Activated T-helper 9 cell treated with anti-CD3 and anti-CD28 coated beads, Interleukin-2, amount 50 U/mL, for 16 hours (primary cell): ENCODE measurements around the gene MRPS18A.
A peak's percentile ranks its signal among the peaks of the same experiment; 100 is the strongest.
"Not testable (repeated sequence)": the region's sequence is repeated elsewhere in the genome, so short reads cannot be mapped to it uniquely, and the experiment has no call there.

ENCODE experiments used
- DNase-seq: peaks from one replicate; pipeline ENCODE4 v3.0.0-alpha.2; 2020; ENCODE audit warnings: low read depth

MRPS18A gene

DNA sequence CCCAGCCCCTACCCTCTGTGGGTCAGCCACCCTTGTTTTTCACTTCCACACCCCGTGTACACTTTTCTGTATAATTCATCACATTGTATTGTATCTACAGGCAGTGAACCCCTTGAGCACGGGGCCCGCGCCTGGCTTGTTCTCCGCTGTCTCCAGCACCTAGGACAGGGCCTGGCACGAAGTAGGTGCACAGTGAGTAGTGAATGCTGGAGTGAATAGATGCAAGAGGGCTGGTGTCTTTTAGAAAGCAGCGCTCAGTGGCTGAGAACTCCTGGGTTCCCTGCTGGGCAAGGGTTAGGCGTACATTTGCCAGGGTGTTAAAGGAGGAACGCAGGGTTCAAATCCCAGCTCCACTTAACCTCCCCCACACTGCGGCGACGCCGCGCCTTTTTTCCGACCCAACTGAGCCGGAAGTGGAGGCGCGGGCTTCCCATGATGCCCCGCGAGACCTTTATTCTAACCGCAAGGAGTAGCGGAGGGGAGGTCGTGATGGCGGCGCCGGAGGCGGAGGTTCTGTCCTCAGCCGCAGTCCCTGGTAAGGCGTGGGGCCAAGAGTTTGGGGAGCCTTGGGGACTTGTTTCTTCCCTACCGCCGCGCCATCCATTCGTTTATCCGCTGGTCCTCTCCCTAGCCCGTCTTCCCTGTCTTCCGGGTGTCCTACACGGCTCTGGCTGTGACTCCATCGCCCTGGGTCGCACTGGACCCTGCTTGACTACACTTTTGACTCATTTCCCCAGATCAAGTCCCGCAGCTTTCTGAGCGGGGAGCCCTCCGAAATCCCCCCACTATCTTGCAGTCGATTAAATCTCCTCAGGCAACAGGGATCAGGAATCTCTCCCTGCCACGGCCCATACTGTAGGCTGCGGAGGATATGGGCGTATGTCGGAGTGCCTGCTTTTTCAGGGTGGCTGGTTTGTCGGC, 51.9 kb downstream of the MRPS18A start, which contains the start of gene MAD2L1BP:
TSS of gene MAD2L1BP (plus strand) at position 454 of the 921 bp plus-strand sequence. CDS start at position 490, 36 bp downstream.
- peak; percentile 81 for DNase-seq

DNA sequence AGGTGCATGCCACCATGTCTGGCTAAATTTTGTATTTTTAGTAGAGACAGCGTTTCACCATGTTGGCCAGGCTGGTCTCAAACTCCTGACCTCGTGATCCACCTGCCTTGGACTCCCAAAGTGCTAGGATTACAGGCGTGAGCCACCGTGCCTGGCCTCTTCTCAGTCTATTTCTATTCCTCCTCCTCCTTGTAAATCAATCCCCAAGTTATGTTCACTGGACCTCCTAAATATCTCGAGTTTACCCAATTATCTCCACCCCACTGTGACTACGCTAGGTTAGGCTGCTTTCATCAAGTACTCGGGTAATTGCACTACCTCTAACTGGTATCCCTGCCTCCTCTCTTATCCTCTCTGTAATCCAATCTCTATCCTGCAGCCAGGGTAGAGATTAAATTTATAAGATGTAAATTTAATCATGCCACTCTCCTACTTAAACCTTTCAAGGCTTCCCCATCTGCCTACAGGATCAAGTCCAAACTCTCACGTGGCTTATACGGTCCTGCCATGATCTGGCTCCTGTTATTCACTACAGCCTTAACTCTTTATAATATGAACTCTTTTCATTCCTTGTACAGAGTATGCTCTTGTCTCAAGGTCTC, 52.8 kb downstream of the MRPS18A start:
- DNase-seq, result no peak

DNA sequence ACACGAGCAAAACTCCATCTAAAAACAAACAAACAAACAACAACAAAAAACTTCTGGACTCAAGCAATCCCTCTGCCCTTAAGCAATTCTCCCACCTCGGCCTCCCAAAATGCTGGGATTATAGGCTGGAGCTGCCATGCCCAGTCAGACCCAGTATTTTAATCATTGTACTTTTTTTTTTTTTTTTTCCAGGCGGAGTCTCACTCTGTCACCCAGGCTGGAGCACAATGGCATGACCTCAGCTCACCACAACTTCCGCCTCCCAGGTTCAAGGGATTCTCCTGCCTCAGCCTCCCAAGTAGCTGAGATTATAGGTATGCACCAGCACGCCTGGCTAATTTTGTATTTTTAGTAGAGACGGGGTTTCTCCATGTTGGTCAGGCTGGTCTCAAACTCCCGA, 54.6 kb downstream of the MRPS18A start:
- not testable (repeated sequence) for DNase-seq

DNA sequence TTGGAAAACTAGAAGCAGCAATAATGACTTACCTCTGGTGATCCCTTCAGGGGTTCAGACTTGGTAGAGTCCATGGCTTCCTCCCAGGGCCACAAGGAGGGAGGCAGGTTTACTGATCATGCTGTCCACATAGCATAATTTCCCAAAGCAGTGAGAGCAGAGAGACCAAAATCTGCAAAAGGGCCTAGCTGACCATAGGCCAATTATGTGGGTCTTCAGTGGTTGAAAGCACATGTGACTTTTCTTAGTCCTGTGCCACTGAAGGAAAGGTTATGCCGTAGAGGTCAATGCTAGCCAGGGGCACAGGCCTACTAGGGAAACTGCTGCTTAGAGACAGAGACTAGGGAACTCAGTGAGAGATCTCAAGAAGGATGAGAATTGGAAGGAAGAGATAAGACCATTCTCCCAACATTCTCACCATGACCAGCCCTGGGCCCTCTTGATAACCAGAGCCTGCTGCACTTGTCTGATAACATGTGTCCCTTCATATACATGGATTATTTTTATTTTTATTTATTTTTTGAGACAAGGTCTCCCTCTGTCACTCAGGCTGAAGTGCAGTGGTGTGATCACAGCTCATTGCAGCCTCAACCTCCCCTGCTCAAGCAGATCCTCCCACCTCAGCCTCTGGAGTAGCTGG, 56.5 kb downstream of the MRPS18A start:
- DNase-seq, result no peak

DNA sequence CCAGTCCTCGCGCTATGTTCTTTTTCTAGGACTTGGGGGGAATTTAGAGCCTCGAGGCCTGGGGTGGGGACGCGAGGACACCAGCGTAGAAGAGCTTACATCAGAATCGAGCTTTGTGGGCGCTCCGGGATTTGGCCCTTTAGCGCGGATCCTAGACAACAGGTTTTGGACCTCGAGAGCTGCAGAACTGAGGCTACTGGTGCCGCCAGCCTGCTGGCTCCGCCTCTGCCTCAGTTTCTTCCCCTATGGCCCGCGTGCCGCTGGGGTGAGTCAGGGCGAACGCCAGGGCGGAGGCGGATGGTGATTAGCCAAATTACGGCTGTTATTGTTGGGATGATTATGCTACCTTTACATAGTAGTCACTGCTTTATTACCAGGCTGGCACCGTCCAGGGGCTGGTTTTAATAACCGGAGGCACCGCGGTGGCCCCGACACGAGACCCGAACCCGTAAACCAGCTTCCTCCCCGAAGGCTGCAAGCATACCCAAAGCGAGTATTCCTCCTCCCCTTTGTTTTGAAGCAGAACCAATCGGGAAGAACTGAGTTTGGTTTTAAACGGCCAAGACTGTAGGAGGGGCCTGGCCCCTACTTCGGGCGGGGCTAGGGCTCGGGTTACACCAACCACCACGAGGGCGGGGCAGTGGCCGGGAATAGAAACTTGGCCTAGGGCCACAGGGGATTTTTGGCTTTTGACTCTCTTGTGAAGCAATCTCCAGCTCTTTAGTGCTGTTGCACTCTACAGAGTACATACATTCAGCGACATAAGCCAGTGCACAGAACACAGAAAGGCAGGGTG, 57.9 kb downstream of the MRPS18A start:
- DNase-seq, result peak; percentile 81

DNA sequence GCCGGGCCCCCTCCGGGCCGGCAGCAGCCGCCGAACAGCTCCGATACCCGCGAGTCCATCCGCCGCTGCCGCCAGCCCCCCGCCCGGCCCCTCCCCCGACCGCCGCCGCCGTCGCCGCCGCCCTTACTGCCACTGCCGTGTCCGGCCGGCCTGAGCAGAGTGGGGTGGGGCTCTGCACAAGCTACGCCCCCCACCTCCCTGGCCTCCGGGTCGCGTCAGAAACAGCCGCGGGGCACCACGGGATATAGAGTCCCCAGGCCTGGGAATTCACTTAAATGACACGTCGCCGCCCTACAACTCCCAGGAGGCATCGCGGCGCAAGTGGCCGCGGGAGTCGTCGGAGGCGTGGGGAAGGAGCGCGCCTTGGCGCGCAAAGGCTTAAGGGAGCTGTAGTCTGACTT, 58.5 kb downstream of the MRPS18A start, which contains the start of gene GTPBP2:
TSS of gene GTPBP2 (minus strand) at position 161 of the 401 bp plus-strand sequence. CDS start at position 59, 102 bp downstream.
- DNase-seq, result peak; percentile 95

DNA sequence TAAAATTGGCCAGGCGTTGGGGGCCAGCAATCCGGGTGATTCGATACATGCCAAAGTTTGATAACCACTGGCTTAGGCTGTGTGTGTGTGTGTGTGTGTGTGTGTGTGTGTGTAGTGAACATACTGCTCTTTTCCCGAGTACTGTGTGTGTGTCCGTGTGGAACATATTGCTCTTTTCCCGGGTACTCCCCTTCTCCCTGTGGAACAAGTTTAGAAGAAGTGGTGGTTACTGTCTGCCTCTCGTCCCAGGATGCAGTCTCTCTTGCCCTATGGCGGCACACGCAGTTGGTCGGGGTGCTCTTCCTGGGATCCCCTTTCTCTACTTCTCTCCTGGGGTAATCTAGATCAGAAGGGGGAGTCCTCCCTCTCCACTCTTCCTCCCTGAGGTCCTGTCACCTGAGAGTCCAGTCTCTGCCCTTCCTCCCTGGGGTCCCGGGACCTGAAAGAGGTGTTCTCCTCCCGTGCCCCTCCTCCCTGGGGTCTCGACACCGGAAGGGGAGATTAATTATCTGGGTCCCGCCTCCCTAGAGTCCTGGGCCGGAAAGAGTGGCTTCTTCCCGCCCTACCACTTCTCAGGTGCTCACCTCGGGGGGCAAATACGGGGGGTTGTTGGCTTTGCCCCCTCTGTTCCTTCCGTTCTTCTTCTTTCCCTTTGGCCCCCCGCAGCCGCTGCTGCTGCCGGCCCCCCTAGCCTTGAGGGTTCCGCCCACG, 59.0 kb downstream of the MRPS18A start:
- DNase-seq, result peak; percentile 24

DNA sequence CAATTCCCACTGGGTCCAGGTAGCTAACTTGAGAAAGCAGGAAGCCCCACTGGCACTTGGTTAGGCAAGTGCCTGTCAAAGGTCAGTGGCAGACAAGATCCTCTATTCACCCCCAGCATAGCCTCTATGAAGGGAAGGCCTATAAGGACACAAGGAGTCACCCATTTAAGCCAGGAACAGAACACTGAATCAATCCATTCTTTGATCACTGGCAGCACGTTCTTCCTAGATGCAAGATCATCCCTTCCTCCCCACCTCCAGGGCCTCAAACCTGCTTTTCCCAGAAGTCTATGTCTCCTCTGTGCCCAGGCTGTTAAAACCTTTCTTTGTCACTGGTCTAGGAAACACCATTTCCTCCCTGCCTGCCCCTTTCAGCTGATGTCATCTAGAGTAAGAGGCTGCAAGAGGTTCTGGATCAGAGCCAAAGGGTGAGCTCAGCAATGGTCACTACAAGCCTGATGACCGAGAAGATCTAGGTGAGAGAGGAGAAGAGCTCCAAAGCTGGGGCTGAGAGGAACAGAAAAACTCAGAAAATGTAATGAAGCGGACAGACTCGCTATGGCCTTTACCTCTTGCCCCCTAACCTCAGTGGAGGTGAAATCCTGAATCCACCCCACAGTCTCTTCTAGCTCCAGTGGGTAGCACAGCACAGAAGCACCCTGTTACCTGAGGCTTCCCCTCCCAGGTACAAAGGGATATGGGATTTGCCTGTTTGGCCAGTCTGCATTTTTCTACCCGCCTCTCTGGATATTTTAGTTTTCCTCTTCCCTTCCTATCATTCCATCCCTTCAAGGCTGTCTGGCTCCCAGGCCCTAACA, 60.4 kb downstream of the MRPS18A start:
- no peak for DNase-seq

DNA sequence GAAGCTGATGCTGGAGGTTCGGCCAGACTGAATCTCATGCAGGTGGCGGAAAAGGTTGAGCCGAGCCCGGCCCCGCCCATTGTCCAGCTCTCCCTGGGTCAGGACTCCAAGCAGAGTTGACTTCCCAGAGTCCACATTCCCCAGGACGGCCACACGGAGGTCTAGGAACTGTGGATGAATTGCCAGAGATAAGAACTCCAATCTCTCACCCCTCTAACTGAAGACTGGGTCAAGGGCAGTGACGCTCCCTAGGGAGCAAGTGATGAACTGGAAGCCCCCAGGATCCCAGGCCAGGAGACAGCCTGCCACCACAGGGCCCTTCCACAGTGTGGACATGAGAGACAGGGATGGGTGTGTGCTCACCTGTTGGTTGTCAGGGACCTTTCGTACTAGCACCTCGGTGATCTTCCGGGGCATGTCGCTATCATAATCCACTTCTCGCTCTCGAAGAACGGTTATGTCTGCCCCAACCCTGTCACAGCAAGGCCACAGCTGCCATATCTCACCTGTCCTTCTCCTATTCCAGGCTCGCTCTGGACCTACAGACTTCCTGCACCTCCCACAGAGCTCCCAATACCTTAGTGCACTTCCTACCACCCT, 62.1 kb downstream of the MRPS18A start:
- DNase-seq, result no peak

DNA sequence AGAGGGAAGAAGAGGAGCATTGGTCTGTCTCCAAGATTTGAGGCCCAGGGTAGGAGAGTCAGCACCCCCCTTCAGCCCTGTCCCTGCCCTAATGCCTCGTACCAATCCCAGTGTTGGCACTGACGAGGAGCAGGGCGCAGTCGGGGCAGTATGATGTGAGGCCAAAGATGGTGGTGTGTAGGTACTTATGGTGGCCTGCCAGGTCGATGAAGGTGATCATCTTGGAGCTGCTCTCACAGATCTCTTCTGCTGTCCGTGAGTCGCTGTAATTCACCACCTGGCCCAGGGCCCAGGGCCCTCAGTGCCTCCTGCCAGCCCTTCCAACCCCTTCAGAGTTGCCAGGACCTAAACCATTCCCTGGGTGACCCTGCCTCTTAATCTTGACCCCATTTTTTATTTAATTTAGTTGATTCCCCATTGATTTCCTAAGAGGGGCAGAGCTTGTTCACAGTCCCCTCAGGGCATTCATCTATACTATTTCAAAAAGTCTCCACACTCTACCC, 62.8 kb downstream of the MRPS18A start:
- DNase-seq, result no peak

DNA sequence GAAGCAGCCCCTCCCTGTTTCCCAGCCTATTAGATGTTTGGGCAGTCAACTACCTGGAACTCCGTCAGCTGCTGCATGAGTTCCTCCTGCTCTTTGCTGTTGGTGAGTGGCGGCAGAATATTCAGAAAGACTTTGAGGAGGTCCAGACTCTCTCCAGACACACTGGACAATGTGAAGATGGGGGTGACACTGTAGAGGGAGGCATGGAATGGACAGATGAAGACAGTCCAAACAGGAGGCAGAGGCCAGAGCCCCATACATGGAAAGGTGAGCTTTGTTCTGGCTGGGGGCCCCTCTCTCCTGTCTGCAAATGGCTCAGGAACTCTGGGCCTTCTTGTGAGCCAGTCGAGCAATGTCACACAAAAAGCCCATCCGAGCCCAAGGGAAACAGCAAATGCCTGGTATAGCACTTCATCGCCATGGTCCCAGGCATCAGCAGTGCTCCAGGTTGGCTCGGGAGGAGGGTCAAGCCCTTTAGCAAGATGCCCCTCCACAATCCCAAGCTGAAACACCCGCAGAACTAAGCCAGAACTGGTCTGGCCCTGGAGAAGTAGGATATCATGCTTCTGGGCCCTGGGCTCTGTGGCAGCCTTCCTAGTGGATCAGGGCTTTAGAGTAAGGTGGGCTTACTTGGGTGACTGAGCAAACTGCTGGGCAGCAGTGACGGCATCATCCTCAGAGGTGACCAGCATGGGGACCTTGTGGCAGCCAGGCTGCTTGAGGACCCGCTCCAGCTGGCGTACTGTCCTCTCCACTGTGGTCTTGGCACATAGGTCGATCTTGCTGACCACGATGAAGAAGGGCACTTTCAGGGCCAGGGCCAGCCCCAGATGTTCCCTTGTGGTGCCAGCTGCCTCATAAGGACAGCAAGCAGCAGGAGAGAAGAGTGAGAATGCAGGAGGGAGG, 63.5 kb downstream of the MRPS18A start:
- no peak for DNase-seq

DNA sequence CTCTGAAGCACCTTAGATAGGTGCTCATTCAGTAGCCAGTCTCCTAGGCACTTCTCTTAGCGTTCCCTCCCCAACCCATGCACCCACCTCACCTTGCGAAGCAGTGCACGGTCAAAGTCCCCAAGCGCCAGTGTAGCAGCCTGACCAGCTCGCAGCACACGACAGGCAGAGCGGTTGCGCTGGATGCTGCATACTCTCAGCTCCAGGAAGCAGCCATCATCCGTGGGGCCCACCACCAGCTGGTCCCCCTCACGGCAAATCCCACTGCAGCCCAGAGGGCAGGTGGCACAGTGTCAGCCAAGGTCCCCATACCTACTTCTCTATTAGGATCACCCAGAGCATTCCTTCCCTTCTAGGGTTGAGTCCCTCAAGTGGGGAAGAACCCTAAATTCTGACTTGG, 65.0 kb downstream of the MRPS18A start:
- no peak for DNase-seq

DNA sequence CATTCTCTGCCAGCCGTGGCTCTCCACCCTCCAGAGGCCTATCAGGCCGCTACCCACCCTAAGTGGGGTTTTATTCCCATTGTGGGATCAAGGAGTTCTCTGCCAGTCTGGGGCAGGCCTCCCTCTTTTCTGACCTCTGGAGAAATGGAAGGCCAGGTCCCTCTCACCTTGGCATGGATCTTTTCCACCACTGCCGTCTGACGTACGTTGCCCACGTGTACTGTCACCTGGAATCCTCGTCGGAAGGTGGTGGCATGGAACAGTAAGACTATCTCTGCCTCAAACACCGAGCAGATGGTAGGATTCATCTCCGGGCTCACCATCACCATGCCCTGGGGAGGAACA, 65.8 kb downstream of the MRPS18A start:
- no peak for DNase-seq
